Mesendoderm (in vitro differentiated cells): ENCODE measurements around the gene CREM. TPM values are rescaled to one million over a fixed set of nuclear protein-coding genes. Genes with fewer than 3 reads are reported as not detected.
A peak's percentile ranks its signal among the peaks of the same experiment; 100 is the strongest.
"Not testable (repeated sequence)": the region's sequence is repeated elsewhere in the genome, so short reads cannot be mapped to it uniquely, and the experiment has no call there.

Experiments
- DNase-seq: peaks from one replicate; pipeline ENCODE4 v3.0.0; 2013
- H2AK5ac ChIP-seq: 2 replicates; pipeline ENCODE4 v1.6.1; 2013; ENCODE audit warnings: low read length, inconsistent platforms
- H2BK120ac ChIP-seq: 2 replicates; pipeline ENCODE4 v1.6.1; 2013; ENCODE audit warnings: low read depth, mild to moderate bottlenecking, low read length, moderate library complexity, mixed read lengths
- H2BK15ac ChIP-seq: replicated peaks from 2 replicates; pipeline ENCODE4 v1.6.1; 2013; ENCODE audit warnings: low read depth, mild to moderate bottlenecking, moderate library complexity
- H2BK5ac ChIP-seq: 2 replicates; pipeline ENCODE4 v1.6.1; 2013; ENCODE audit warnings: low read length, inconsistent platforms
- H3K18ac ChIP-seq: 2 replicates; pipeline ENCODE4 v1.6.1; 2013; ENCODE audit warnings: mild to moderate bottlenecking, low read length, mixed read lengths
- H3K23ac ChIP-seq: one replicate; pipeline ENCODE4 v1.6.1; 2013; ENCODE audit warnings: low read length
- H3K27ac ChIP-seq: 2 replicates; pipeline ENCODE4 v1.5.1; 2013; ENCODE audit warnings: low read depth, mild to moderate bottlenecking, inconsistent platforms, low read length, moderate library complexity
- H3K27me3 ChIP-seq: 2 replicates; pipeline ENCODE4 v1.6.1; 2013; ENCODE audit warnings: low read length, control low read depth, mild to moderate bottlenecking, inconsistent platforms; ENCODE audit not compliant: insufficient read depth, poor library complexity
- H3K36me3 ChIP-seq: 2 replicates; pipeline ENCODE4 v1.6.1; 2013; ENCODE audit warnings: low read length, inconsistent platforms; ENCODE audit not compliant: control insufficient read depth, insufficient read depth
- H3K4ac ChIP-seq: one replicate; pipeline ENCODE4 v1.6.1; 2013; ENCODE audit warnings: low read depth, mild to moderate bottlenecking, low read length, moderate library complexity
- H3K4me1 ChIP-seq: 2 replicates; pipeline ENCODE4 v1.6.1; 2013; ENCODE audit warnings: low read depth, low read length, inconsistent platforms; ENCODE audit not compliant: control insufficient read depth
- H3K4me2 ChIP-seq: 2 replicates; pipeline ENCODE4 v1.6.1; 2013; ENCODE audit warnings: low read length
- H3K4me3 ChIP-seq: 2 replicates; pipeline ENCODE4 v1.5.1; 2013; ENCODE audit warnings: mild to moderate bottlenecking, low read length
- H3K56ac ChIP-seq: one replicate; pipeline ENCODE4 v1.6.1; 2013; ENCODE audit warnings: low read length
- H3K79me1 ChIP-seq: 2 replicates; pipeline ENCODE4 v1.6.1; 2013; ENCODE audit warnings: low read length, inconsistent platforms
- H3K79me2 ChIP-seq: 2 replicates; pipeline ENCODE4 v1.6.1; 2013; ENCODE audit warnings: mild to moderate bottlenecking, low read length; ENCODE audit not compliant: control insufficient read depth, insufficient read depth
- H3K9ac ChIP-seq: 2 replicates; pipeline ENCODE4 v1.6.1; 2013; ENCODE audit warnings: low read length, inconsistent platforms
- H4K5ac ChIP-seq: one replicate; pipeline ENCODE4 v1.6.1; 2013; ENCODE audit warnings: low read length
- H4K8ac ChIP-seq: one replicate; pipeline ENCODE4 v1.6.1; 2013; ENCODE audit warnings: low read depth, mild to moderate bottlenecking, control low read depth, low read length, moderate library complexity
- WGBS: extraction: QIAGEN DNeasy Blood & Tissue Kit; methylation state at CpG from one replicate; pipeline ENCODE4 v1.1.7; 2013; ENCODE audit warnings: low lambda C conversion rate, missing lambda C conversion rate; ENCODE audit not compliant: insufficient coverage; ENCODE audit errors: extremely low coverage; 5-methylcytosine and 5-hydroxymethylcytosine counted together
- polyA plus RNA-seq, 2 experiments: library from polyadenylated mRNA; stranded (reverse); fragments of 200-250 nt; gene quantifications; one replicate each; pipeline ENCODE4 v1.2.3, GENCODE V29; 2013

CREM gene
- polyA plus RNA-seq (2013, experiment 1 of 2): 39.6 TPM
- polyA plus RNA-seq (2013, experiment 2 of 2): 39.6 TPM

DNA sequence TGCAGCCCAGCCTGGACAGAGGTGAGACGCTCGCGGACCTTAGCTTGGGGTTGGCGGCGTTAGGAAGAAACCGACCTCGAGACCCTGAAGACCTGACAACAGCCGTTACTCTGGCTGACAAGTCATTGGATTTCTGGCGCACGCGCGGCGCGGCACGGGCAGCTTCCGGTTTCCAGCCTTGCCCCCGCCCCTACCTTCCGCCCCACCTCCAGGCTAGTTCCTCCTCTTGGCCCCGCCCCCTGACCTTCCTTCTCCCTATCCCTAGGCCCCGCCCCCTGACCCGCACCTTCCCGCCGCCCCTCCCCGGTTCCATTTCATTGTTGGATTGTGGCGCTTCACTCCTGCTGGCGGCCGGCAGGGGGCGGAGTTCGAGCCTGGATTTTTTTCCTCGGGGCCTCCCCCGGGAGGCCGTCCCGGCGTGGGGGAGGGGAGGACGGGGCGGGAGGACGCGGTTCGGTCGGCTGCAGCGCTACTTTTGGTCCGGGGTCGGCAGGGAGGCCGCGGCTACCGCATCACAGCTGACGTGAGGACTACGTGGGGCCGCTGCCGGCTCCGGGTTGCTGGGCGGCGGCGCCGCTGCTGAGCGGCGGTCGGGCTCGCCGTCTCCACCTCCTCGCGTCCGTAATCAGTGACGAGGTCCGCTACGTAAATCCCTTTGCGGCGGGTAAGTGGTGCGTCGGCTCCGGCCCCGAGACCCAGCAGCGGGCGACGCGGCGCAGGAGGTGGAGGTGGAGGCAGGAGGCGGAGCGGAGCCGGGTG lies at the start of gene CREM:
Gene CREM (plus strand): TSS at position 317 of the 759 bp plus-strand sequence. CDS start 10,990 bp downstream, outside the sequence.
- Histone ChIP-seq H3K79me1 (peaks cover 2% of the 10 kb centered on the region), H2AK5ac (no peak within 1 kb of the TSS), H4K8ac (peak within 1 kb of the TSS; percentile 57), H2BK15ac (no peak within 1 kb of the TSS), H4K5ac (no peak within 1 kb of the TSS), H3K23ac (no peak within 1 kb of the TSS), H3K4me3 (peak within 1 kb of the TSS; percentile 89), H3K27ac (peak within 1 kb of the TSS; percentile 99), H3K27me3 (no peaks in the 10 kb centered on the region), H3K36me3 (no peaks in the 10 kb centered on the region), H3K9ac (peak within 1 kb of the TSS; percentile 95), H2BK120ac (peak within 1 kb of the TSS; percentile 49), H3K79me2 (peaks cover 3% of the 10 kb centered on the region), H3K4me1 (peaks cover 3% of the 10 kb centered on the region), H3K4me2 (peak within 1 kb of the TSS; percentile 48), H3K18ac (peak within 1 kb of the TSS; percentile 91), H3K4ac (peak within 1 kb of the TSS; percentile 98), H3K56ac (peak within 1 kb of the TSS; percentile 98), H2BK5ac (peak within 1 kb of the TSS; percentile 69)
- DNase-seq: peak; percentile 98
- WGBS: no CpG with 5 or more reads among the region's 80 CpGs

DNA sequence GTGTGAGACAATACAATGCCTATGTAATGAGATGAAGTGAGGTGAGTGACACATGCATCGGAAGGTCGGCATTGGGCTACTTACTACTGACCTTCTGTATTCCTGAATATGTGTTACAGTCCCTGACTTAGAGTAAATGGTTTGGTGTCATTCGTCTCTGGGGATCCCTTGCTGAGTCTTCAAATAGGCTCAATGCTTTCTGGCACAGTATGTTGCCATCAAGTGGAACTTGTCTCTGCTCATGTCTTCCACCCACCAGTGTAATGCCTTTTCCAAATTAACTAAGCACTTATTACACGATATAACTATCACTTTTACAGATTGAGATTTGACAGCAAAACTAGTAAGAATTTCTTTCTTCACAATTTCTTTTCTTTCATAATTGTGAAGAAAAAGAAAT lies 47.4 kb upstream of the CREM start:
- Histone ChIP-seq H3K4me1 (no peaks in the 10 kb centered on the region), H3K23ac (no peak overlapping the region), H4K8ac (no peak overlapping the region), H3K4me3 (no peak overlapping the region), H2BK120ac (no peak overlapping the region), H3K79me2 (peaks cover 15% of the 10 kb centered on the region), H2BK15ac (no peak overlapping the region), H2BK5ac (no peak overlapping the region), H3K9ac (no peak overlapping the region), H3K36me3 (no peaks in the 10 kb centered on the region), H3K27me3 (no peaks in the 10 kb centered on the region), H3K56ac (no peak overlapping the region), H3K18ac (no peak overlapping the region), H2AK5ac (no peak overlapping the region), H3K4ac (no peak overlapping the region), H3K79me1 (peaks cover 20% of the 10 kb centered on the region), H3K4me2 (no peak overlapping the region), H4K5ac (no peak overlapping the region), H3K27ac (no peak overlapping the region)
- no CpG with 5 or more reads among the region's 4 CpGs for WGBS
- no peak for DNase-seq

DNA sequence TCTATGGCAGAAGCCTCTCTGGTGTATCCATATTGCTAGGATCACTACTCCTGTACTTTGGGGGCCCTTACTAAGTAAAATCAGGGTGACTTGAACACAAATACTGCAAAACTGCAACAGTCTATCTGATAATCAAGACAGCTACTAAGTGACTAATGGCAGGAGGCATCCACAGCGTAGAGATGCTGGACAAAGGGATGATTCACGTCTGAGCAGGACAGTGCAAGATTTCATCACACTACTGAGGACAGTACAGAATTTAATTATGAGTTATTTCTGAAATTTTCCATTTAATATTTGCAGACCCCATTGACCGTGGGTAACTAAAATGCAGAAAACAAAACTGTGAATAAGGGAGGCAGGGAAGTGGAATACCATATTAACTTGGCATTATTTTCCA lies 46.9 kb upstream of the CREM start:
- no CpG with 5 or more reads among the region's 3 CpGs for WGBS
- Histone ChIP-seq H2AK5ac (no peak overlapping the region), H3K4me3 (no peak overlapping the region), H3K4me2 (no peak overlapping the region), H4K5ac (no peak overlapping the region), H3K36me3 (no peaks in the 10 kb centered on the region), H2BK5ac (no peak overlapping the region), H3K9ac (no peak overlapping the region), H3K23ac (peak overlapping the region; percentile 74), H3K27ac (no peak overlapping the region), H3K4ac (no peak overlapping the region), H3K4me1 (no peaks in the 10 kb centered on the region), H4K8ac (no peak overlapping the region), H3K18ac (no peak overlapping the region), H3K79me2 (peaks cover 14% of the 10 kb centered on the region), H3K27me3 (no peaks in the 10 kb centered on the region), H2BK15ac (no peak overlapping the region), H3K56ac (no peak overlapping the region), H3K79me1 (peaks cover 18% of the 10 kb centered on the region), H2BK120ac (no peak overlapping the region)
- no peak for DNase-seq

DNA sequence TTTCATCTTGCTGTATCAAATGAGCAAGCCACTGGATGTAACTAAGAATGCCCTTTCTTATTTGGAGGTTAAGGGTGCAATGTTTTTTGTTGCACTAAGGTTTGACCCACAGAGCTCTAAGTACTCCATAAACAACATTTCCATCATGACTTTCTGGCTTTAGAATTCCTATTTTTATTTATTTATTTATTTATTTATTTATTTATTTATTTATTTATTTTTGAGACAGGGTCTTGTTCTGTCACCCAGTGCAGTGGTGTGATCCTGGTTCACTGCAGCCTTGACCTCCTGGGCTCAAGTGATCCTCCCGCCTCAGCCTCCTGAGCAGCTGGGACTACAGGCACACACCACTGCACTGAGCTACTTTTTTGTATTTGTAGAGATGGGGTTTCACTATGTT lies 46.4 kb upstream of the CREM start:
- not testable (repeated sequence) for H3K27ac ChIP-seq, H2BK120ac ChIP-seq, H3K27me3 ChIP-seq, H3K56ac ChIP-seq, H3K36me3 ChIP-seq, H4K5ac ChIP-seq, H2AK5ac ChIP-seq, H4K8ac ChIP-seq, H2BK15ac ChIP-seq, H3K23ac ChIP-seq, H3K18ac ChIP-seq, H3K4ac ChIP-seq, H2BK5ac ChIP-seq, DNase-seq, H3K4me3 ChIP-seq, H3K4me1 ChIP-seq, H3K9ac ChIP-seq, H3K4me2 ChIP-seq
- WGBS: no CpG with 5 or more reads among the region's 1 CpG
- peaks cover 12% of the 10 kb centered on the region for H3K79me2 ChIP-seq
- peaks cover 16% of the 10 kb centered on the region for H3K79me1 ChIP-seq

DNA sequence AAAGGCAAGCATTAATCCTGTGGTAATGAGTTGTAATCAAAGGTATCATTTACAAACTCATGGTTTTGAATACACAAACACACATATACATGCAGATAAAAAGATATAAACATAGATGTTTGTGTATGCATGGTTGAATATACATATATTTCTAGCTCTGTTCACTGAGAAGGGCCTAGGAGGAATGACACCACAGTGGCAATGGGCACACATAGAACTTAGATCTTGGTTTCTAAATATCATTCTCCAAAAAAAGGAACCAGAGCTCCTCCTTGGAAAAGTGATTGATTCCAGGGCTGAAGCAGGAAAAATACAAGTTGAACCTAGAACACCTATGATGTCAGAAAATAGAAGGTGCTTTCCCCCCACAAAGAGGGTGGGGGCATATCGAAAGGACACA lies 43.4 kb upstream of the CREM start:
- WGBS: no CpG with 5 or more reads among the region's 1 CpG

More for the DNA sequence above, 43.4 kb upstream of the CREM start:
- Histone ChIP-seq H2AK5ac (no peak overlapping the region), H3K18ac (no peak overlapping the region), H3K79me2 (peaks cover 24% of the 10 kb centered on the region), H3K4me2 (no peak overlapping the region), H3K4ac (no peak overlapping the region), H3K4me1 (no peaks in the 10 kb centered on the region), H3K27me3 (no peaks in the 10 kb centered on the region), H3K27ac (no peak overlapping the region), H3K56ac (no peak overlapping the region), H3K79me1 (peaks cover 19% of the 10 kb centered on the region), H2BK120ac (no peak overlapping the region), H3K36me3 (no peaks in the 10 kb centered on the region), H3K9ac (no peak overlapping the region), H2BK5ac (no peak overlapping the region), H2BK15ac (no peak overlapping the region), H4K5ac (no peak overlapping the region), H3K4me3 (no peak overlapping the region), H3K23ac (no peak overlapping the region), H4K8ac (no peak overlapping the region)
- no peak for DNase-seq
